ENCODE results near the gene SVEP1.
A peak's percentile ranks its signal among the peaks of the same experiment; 100 is the strongest.
"Not testable (repeated sequence)": the region's sequence is repeated elsewhere in the genome, so short reads cannot be mapped to it uniquely, and the experiment has no call there.

Gene SVEP1

DNA sequence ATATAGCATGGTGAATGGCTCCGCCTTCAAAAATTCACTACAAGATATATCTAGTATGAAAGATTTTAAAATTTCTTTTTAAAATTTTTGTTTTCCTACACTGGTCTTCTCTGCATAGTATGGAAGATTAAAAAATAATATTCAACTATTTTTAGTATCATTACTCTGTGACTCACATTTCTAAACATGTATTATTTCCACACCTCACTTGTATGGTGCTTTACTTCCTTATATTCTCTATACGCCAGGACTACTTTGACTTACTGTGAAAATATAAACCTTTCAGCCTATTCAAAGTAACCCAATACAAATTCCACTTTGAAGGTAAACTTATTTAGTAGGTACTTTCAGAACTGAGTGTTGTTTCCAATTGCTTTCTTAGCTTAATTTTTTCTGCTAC is 215.1 kb downstream of the SVEP1 start:
- no peak for DNase-seq (ENCODE audit: low read depth)

DNA sequence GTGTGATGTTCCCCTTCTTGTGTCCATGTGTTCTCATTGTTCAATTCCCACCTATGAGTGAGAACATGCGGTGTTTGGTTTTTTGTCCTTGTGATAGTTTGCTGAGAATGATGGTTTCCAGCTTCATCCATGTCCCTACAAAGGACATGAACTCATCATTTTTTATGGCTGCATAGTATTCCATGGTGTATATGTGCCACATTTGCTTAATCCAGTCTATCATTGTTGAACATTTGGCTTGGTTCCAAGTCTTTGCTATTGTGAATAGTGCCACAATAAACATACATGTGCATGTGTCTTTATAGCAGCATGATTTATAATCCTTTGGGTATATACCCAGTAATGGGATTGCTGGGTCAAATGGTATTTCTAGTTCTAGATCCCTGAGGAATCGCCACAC is 220.5 kb downstream of the SVEP1 start:
- not testable (repeated sequence) for DNase-seq (ENCODE audit: low read depth)

DNA sequence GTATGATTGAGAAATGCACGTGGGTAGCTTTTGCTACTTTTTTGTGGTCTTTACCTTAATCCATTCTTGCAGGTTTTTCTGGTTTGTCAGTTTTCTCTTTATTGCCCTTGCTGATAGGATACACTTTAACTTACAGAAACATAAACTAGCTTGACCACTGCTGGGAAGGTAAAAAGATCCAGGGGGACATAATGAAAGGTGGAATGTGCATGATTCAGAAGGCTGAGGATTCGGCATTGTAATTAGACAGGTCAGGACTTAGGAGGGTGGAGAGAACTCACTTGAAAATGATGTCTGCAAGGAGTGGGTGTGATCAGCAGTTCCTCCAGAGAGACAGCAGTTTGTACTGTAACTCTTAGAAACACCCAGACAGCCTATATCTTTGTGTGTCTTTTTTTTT is 222.0 kb downstream of the SVEP1 start:
- DNase-seq (ENCODE audit: low read depth), result no peak

DNA sequence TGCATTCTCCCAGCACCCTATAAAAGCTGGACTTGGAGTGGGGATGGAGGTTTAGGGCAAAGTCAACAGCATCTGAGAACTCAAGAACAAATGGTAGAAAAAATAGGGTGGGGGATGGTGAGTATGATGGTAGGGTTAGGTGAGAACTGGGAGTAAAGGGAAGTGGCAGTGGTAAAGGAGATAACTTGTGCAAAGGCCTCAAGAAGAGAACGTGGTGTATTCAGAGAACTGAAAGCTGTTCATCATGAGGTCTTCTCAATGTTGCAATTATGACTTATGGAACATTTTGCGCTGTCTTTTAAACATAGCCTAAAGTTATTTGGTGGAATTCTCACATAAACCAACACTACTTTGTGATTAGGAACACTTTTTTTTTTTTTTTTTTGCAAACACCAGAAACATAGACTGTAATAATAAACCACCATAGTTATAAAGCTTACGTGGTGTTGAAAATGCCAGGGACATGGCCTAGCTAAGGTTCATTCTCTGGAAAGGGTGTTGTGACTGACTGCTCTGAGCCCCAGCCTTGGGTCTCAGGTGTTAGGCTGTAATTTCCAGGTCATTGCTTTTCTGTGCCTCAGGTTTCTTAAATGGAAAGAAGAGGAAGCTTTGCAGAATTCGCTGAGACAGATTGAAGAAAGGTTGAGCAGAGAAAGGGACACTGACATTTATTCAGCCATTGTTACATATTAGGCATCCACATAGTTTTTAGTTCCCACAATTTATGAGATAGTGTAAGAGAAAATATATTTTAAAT is 222.7 kb downstream of the SVEP1 start:
- DNase-seq (ENCODE audit: low read depth), result no peak

DNA sequence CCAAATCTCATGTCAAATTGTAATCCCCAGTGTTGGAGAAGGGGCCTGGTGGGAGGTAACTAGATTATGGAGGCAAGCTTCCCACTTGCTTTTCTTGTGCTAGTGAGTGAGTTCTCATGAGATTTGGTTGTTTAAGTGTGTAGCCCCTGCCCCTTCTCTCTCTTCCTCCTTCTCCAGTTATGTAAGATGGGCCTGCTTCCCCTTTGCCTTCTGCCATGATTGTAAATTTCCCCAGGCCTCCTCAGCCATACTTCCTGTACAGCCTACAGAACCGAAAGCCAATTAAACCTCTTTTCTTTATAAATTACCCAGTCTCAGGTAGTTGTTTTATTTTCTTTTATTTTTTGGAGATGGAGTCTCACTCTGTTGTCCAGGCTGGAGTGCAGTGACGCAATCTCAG is 223.6 kb downstream of the SVEP1 start:
- no peak for DNase-seq (ENCODE audit: low read depth)

DNA sequence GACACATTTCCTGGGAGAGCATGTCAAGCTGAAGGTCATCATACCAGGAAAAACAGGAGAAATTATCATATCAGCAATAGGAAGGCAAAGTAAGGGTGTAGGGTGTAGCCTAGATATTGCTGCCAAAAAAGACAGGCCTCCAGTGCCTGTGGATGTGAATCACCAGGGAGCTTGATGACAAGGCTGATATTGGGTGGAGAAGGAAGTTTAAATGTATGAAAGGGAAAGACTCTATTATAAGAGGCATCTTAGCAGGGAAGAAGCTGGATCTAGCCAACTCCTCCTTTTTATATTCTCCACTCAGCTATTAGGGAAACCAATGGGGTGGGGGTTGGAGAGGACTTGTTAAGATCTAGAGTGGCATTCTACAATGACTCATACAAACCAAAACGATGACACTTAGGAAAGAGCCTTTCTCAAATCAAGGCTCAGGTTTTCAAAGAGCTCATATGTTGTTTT is 228.5 kb downstream of the SVEP1 start:
- peak; percentile 82 for DNase-seq (ENCODE audit: low read depth)

DNA sequence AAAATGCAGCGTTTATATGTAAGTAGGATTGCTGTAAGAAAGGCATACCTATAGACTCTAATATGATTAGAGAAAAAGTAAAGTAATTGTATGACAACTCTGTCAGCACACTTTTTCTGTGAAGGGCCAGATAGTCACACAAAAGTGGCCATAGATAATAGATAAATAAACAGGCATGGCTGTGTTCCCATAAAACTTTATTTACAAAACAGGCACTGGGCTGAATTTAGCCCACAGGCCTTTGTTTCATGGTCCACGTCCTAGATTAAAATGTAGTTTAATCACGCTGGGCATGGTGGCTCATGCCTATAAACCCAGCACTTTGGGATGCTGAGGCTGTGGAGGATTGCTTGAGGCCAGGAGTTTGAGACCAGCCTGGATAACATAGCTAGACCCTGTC is 233.2 kb downstream of the SVEP1 start:
- no peak for DNase-seq (ENCODE audit: low read depth)

DNA sequence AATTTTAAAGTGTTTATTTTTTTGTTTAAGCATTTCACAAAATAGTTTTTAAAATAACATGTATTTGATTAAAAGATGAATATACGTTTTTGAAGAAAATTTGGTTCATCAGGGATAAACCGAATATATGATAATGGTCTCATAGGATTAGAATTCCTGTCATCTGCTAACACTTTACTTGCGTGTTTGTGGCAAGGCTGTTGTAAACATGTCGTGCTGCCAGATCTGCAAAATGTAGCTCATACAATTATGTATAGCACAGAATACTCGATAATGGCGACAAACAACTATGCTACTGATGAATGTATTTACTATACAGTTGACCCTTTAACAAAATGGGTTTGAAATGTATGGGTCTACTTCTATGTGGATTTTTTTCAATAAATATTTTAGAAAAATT is 234.7 kb downstream of the SVEP1 start:
- DNase-seq (ENCODE audit: low read depth), result no peak

DNA sequence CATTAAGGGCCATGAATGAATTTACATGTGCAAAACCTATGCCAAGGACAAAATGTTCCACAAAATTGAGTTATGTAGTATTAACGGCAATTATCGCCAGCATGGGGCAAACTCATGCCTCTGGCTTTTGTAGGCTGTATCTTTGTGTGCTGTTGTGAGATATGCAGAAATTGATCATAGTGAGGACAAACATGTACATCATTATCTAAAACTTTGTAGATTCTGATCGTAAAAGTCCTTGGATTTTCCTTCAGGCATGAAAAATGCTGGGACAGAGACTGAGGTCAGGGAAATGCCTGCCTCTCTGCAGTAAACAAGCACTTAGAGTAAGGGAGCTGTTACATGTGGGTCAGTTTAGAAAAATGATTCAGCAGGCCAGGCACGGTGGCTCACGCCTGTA is 236.0 kb downstream of the SVEP1 start:
- DNase-seq (ENCODE audit: low read depth), result no peak

DNA sequence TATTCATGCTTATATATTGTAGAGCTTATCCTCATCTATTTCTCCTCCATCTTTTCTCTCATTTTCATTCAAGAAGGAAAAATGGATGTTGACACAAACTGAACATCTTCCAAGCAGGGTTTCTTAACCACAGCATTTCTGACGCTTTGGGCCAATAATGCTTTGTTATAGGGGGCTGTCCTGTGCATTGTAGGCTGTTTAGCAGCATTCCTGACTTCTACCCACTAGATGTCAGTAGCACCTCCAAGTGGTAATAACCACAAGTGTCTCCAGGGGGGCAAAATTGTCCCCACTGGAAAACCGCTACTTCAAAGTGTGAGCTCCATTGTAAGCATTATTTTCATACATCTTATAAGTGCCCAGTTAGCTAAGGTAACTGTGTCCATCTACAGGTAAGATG is 239.2 kb downstream of the SVEP1 start:
- DNase-seq (ENCODE audit: low read depth), result peak; percentile 35

DNA sequence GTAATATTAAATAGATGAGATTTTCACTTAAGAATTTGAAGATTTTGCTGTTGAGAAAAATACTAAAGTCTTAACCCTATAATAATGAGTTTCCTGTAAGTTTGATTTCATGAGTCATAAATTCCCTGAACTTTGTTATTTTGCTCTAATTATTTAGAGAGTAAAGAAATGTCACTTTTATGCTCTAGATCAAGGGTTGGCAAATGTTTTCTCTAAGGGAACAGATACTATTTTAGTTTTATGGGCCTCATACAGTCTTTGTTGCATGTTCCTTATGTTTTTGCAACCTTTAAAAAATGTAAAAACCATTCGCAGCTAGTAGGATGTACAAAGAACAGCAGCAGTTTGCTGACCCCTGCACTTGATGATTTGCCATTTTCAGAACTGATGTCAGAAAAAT is 241.4 kb downstream of the SVEP1 start:
- DNase-seq (ENCODE audit: low read depth), result peak; percentile 24

DNA sequence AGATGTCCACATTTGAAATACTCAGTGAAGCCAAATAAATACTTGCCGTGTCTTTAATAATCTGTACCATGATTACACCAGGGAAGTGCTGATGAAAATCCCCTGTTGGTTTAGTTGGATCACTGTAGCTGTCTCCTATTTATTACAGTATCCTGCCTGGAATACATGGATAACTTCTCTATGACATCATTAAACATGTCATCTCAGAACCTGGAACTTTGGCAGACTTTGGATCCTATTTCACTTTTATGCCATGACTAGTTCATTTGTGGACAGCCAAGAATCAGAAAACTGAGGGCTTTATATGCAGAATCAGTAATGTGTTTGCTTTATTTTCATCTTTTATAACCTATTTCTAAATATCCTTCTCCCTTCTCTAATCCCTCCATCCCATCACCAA is 241.8 kb downstream of the SVEP1 start, which contains the start of gene TXNDC8:
TXNDC8 (minus strand) TSS at position 137 of the 400 bp plus-strand sequence.
- DNase-seq (ENCODE audit: low read depth), result peak; percentile 49

DNA sequence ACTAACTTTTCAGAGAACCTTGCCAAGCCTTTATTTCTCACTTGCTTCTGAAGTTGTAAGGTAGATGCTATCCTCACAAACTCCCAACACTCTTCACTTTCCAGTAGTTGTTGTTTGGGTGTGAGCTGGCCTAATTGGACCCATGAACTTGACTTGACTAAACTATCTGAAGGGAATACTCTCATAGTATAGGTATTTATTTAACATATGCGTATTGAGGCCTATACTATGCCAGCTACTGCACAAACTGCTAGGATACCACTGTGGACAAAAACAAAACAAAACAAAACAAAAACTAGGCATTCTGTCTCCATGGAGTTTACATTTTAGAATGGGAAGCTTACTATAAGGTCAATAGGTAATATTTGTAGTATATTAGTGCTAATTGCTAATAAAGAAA is 243.2 kb downstream of the SVEP1 start:
- no peak for DNase-seq (ENCODE audit: low read depth)

DNA sequence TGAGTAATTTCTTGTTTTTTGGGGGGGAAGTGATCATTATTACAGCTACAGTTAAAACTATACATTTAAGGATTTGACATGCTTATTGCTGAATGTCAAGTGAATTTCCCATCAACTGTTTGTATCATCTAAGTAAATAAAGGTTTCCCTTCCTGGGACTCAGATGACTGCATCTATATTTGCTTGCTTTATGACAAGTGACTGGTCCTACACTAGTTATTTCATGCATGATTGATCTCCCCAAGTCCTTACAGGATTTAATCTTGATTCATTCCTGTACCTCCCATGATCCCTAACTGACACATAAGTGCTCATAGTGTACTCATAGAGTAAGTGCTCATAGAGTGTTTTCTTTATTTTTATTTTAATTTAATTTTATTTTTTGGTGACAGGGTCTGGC is 244.7 kb downstream of the SVEP1 start:
- no peak for DNase-seq (ENCODE audit: low read depth)

DNA sequence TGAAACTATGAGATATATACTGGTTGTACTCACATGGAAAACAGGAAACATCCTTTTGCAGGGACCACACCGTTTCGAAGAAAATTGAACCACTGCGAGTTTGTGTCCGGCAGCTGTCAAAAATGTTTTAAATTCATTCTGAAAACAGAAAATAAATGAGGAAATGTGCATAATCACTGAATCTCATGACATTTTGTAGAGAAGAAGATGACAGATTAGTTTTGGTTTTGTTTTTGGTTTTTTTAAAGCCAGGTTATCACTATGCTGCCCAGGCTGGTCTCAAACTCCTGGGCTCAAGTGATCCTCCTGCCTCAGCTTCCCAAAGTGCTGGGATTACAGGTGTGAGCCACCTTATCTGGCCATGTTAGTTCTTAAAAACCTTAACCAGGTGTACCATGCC is 245.4 kb downstream of the SVEP1 start:
- no peak for DNase-seq (ENCODE audit: low read depth)

DNA sequence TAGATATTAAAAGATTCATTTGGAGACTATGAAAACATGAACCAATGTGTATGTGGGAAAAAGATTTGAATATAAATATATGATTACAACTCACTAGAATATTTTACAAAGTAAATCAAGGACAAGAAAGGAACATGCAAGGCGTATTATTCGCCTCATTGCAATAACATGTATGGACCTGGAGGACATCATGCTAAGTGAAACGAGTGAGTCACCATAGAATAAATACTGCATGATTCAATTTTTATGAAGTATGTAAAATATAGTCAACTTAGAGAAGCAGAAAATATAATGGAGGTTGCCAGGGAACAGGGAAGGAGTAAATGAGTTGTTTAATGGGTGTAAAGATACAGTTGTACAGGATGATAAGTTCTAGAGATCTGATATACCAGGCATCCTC is 246.8 kb downstream of the SVEP1 start:
- no peak for DNase-seq (ENCODE audit: low read depth)

DNA sequence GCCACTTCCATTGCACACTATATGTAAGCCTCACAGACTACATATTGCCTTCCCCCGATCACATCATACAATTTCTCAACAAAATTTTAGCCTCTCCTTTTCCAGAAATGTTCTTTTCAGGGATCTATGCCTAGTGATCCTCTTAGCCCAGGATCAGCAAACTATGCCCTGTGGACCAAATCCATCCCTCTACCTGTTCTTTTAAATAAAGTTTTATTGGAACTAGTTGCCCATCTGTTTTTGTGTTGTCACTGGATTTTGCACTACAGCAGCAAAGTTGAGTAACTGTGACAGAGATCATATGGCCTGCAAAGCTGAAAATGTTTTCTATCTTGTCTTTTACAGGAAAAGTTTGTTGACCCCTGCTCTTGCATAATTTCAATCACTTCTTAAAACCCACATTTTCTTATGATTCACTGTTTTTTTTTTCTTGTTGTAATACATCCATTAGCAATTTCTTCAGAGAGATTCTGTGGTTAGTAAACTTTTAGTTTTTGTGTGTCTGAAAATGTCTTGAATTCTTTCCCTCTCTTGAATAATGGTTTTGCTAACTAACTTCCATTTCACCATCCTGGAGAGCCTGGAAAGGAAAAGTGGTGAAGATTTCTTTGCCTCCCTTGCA is 248.9 kb downstream of the SVEP1 start:
- DNase-seq (ENCODE audit: low read depth), result peak; percentile 81

DNA sequence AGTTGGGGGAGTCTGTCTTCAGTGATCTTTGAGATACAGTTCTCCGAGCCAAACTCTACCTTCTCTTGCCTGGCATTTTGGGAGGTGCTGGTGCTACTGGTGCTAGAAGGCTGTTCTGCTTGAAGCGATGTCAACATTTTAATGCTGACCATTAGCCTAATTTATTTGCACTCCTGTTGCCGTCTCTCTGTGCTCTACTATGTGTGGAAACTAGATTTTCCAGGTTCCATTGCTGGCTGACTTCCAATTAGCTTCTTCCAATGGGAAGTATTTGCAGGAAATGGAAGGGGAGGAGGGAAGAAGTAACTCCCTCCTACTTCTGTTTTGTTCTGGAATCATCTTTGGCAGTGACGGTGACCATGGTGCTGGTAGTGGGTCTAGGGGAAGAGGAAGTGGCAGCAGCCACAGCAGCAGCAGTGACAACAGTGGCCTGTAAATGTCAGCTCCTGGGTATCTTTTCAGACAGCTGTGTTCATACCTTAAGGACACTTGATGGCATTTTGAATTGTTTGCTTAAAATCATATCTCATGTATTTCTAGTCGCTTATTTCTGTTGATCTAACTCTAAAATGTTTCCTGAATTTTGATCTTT is 249.8 kb downstream of the SVEP1 start:
- no peak for DNase-seq (ENCODE audit: low read depth)

DNA sequence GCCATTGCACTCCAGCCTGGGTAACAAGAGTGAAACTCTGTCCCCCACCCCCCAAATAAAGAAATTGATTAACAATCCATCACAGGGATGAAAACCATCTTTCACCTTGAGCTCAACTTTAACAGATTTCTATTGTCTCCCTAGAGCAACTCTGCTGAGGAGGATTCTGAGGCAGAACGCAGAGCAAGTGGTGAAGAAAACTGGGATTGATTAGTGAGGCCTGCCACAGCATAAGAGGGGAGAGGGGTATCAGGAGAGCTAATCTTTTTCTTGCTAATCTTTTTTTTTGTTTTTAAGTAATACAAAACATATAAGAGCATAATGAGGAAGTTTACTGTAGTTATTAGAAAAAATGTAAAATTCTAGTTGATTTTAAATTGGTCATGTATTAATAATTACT is 250.8 kb downstream of the SVEP1 start:
- DNase-seq (ENCODE audit: low read depth), result no peak

DNA sequence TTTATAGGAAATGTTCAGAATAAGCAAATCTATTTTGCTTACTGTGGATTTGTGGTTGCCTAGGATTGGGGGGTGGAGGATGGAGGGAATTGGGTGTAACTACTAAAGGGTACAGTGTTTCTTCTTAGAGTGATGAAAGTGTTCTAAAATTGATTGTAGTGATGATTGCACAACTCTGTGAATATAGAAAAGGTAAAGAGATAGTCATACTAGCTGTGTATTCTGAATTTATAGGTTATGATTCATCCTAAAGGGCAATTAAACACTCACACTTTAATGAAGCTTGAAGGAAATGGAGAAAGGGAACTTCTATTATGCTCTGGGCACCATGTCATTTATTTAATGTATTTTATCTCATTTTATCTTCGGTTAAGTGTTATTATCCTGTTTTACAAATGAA is 251.8 kb downstream of the SVEP1 start:
- DNase-seq (ENCODE audit: low read depth), result no peak

DNA sequence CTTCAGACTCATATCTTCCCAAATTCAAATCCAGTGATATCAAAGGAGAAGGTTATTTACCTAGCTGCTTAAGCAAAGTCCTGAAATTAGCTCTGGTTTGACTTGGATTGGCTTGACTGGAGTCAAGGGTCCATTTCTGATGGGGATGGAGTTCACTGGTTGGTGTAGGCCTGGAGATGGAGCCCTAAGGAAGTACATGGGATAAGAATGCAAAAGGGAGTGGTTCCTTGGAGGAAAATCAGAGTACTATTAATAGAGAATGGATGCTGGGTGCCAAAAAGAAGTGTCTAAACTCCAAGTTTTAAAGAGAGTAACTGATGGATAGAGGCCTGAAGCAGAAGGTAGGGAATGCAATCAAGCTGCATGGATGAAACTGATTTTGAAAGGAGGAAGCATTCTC is 255.7 kb downstream of the SVEP1 start:
- no peak for DNase-seq (ENCODE audit: low read depth)

DNA sequence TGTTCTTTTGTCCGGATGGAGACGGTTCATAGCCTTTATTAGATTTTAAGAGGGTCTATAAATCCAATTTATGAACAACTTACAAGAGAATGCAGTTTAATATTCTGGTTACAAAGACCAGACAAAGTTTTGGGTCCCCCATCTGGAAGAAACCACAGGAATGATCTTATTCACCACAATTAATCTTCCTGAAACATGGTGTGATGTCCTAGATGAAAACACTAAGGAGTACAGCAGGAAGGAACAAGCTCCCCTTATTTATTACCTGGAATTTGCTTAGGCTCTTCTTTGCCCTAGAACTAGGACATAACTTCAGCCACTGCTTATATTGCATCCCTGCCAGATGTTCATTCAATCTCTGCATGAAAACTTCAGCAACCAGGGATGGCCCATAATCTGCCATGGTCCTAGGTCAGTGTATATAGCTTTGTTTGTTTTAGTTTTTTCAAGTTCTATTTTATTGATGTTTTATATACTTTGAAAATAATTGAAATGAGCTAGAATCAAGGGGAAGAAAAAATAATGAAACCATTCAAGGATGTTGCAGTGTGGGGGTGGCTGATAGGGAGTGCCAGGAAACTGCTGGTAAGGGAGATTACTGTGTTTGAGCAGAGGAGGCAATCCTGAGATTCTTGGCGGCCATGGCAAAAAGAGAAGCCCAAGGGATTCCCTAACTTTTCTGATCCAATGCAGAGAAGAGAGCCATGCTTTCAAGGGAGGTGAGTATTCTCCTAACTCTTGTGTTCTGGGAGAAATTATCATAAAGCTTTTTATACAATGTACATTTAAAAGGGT is 258.7 kb downstream of the SVEP1 start:
- DNase-seq (ENCODE audit: low read depth), result peak; percentile 42
